ENCODE results near the gene IGFN1. TPM values are rescaled to one million over a fixed set of nuclear protein-coding genes. Genes with fewer than 3 reads are reported as not detected.
A peak's percentile ranks its signal among the peaks of the same experiment; 100 is the strongest.

IGFN1 gene
- total and polyA plus RNA-seq, 2 donors from 2014 or later = 2.8 TPM; not detected in 1

DNA sequence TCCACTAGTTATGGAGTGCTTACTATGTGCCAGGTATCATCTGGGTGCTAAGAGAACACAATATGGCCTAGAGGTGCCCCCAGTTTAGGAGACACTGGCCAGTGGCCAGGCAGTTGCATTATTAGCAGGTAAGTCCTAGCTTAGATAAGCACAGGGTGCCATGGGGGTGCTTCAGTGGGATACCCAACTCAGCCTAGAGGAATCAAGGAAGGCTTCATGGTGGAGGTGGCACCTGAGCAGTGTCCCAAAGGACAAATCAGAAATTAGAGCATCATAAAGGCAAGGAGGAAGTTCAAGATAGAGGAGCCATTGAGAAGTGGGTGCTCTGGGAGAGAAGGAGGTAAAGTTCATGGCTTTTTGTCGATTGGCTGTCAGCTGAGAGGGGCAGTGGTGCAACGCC is 60.8 kb downstream of the IGFN1 start:
- TF ChIP-seq, protein P1, sequence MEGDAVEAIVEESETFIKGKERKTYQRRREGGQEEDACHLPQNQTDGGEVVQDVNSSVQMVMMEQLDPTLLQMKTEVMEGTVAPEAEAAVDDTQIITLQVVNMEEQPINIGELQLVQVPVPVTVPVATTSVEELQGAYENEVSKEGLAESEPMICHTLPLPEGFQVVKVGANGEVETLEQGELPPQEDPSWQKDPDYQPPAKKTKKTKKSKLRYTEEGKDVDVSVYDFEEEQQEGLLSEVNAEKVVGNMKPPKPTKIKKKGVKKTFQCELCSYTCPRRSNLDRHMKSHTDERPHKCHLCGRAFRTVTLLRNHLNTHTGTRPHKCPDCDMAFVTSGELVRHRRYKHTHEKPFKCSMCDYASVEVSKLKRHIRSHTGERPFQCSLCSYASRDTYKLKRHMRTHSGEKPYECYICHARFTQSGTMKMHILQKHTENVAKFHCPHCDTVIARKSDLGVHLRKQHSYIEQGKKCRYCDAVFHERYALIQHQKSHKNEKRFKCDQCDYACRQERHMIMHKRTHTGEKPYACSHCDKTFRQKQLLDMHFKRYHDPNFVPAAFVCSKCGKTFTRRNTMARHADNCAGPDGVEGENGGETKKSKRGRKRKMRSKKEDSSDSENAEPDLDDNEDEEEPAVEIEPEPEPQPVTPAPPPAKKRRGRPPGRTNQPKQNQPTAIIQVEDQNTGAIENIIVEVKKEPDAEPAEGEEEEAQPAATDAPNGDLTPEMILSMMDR (IDR thresholded peaks at IDR 0.05; ENCODE audit: borderline replicate concordance, extremely low read depth, insufficient read depth) = no peak
- H3K27ac ChIP-seq (ENCODE audit: low read depth in 2 of 2, low read length in 2 of 2) = no peak overlapping the region
- no peak overlapping the region for H3K9ac ChIP-seq (ENCODE audit: low read length in 3 of 3)
- no peaks in the 10 kb centered on the region for H3K4me1 ChIP-seq (ENCODE audit: control insufficient read depth in 2 of 3, insufficient read depth in 2 of 3, low read depth in 1 of 3, low read length in 3 of 3)
- no peaks in the 10 kb centered on the region for H3K36me3 ChIP-seq (ENCODE audit: control insufficient read depth in 2 of 3, insufficient read depth in 3 of 3, low read length in 3 of 3)
- no peak overlapping the region for H3K4me3 ChIP-seq (ENCODE audit: low read length in 3 of 3)
- no peaks in the 10 kb centered on the region for H3K9me3 ChIP-seq (ENCODE audit: control insufficient read depth in 2 of 3, insufficient read depth in 1 of 3, low read length in 3 of 3)
- no peak for DNase-seq
- no peaks in the 10 kb centered on the region for H3K27me3 ChIP-seq (ENCODE audit: control insufficient read depth, insufficient read depth, low read length)
- intact Hi-C loops (cut with DNase I) = loop anchor here (5.0 kb wide), 1 partner anchor 111 kb away; no protein-coding TSS in a partner anchor
- no peak for FAIRE-seq

GRCh38 chr1:201251851-201252430 is 61.3 kb downstream of the IGFN1 start:
- no peak overlapping the region for H3K4me3 ChIP-seq (ENCODE audit: low read length in 3 of 3)
- no peak overlapping the region for H3K27ac ChIP-seq (ENCODE audit: low read depth in 2 of 2, low read length in 2 of 2)
- H3K9me3 ChIP-seq (ENCODE audit: control insufficient read depth in 2 of 3, insufficient read depth in 1 of 3, low read length in 3 of 3) = no peaks in the 10 kb centered on the region
- TF ChIP-seq, protein P1 (IDR thresholded peaks at IDR 0.05; ENCODE audit: borderline replicate concordance, extremely low read depth, insufficient read depth) = no peak
- intact Hi-C loops (cut with DNase I) = loop anchor here (5.0 kb wide), 1 partner anchor 110 kb away; no protein-coding TSS in a partner anchor
- FAIRE-seq (no peak), DNase-seq (peak in 1 of 5 donors; percentile 43)
- H3K4me1 ChIP-seq (ENCODE audit: control insufficient read depth in 2 of 3, insufficient read depth in 2 of 3, low read depth in 1 of 3, low read length in 3 of 3) = no peaks in the 10 kb centered on the region
- no peaks in the 10 kb centered on the region for H3K27me3 ChIP-seq (ENCODE audit: control insufficient read depth, insufficient read depth, low read length)
- H3K36me3 ChIP-seq (ENCODE audit: control insufficient read depth in 2 of 3, insufficient read depth in 3 of 3, low read length in 3 of 3) = no peaks in the 10 kb centered on the region
- no peak overlapping the region for H3K9ac ChIP-seq (ENCODE audit: low read length in 3 of 3)

GRCh38 chr1:201252944-201253371 is 62.3 kb downstream of the IGFN1 start:
- Histone ChIP-seq H3K36me3 (ENCODE audit: control insufficient read depth in 2 of 3, insufficient read depth in 3 of 3, low read length in 3 of 3) (no peaks in the 10 kb centered on the region), H3K9me3 (ENCODE audit: control insufficient read depth in 2 of 3, insufficient read depth in 1 of 3, low read length in 3 of 3) (no peaks in the 10 kb centered on the region), H3K9ac (ENCODE audit: low read length in 3 of 3) (no peak overlapping the region), H3K4me1 (ENCODE audit: control insufficient read depth in 2 of 3, insufficient read depth in 2 of 3, low read depth in 1 of 3, low read length in 3 of 3) (no peaks in the 10 kb centered on the region), H3K4me3 (ENCODE audit: low read length in 3 of 3) (no peak overlapping the region), H3K27me3 (ENCODE audit: control insufficient read depth, insufficient read depth, low read length) (no peaks in the 10 kb centered on the region), H3K27ac (ENCODE audit: low read depth in 2 of 2, low read length in 2 of 2) (no peak overlapping the region)
- TF ChIP-seq, protein P1 (IDR thresholded peaks at IDR 0.05; ENCODE audit: borderline replicate concordance, extremely low read depth, insufficient read depth) = no peak
- intact Hi-C loops (cut with DNase I) = loop anchor here (5.0 kb wide), 1 partner anchor 109 kb away; no protein-coding TSS in a partner anchor
- peak in 1 of 5 donors; percentile 65 for DNase-seq
- no peak for FAIRE-seq
